ENCODE data around the gene CA10. TPM values are rescaled to one million over a fixed set of nuclear protein-coding genes. Genes with fewer than 3 reads are reported as not detected.

Gene CA10
- total RNA-seq, 1 experiment from 2014 or later: 0.46 TPM

- H3K9ac ChIP-seq (ENCODE audit: extremely low read depth, insufficient read length, low read length): no peak overlapping the region
- peaks cover 3 to 5% of the 10 kb centered on the region in 2 experiments; a peak in 3 of 5 replicates for H3K9me3 Mint-ChIP-seq
- no peaks in the 10 kb centered on the region for H3K79me1 ChIP-seq (ENCODE audit: insufficient read depth, low read depth, low read length, poor library complexity, severe bottlenecking)
- TF ChIP-seq CTCF (conservative IDR thresholded peaks at IDR 0.05): no peak
- no peaks in the 10 kb centered on the region for H3K79me2 ChIP-seq (ENCODE audit: insufficient read depth, low read length)
- H3K23me2 ChIP-seq (ENCODE audit: insufficient read length, low read depth, low read length, poor library complexity, severe bottlenecking): no peaks in the 10 kb centered on the region
- H3K27me3 Mint-ChIP-seq (ENCODE audit: low read depth): no peaks in the 10 kb centered on the region
- peaks cover 0 to 4% (median 2%) of the 10 kb centered on the region in 3 experiments; a peak in 4 of 7 replicates for H3K36me3 Mint-ChIP-seq (ENCODE audit: insufficient read depth in 1 of 3, low read depth in 3 of 3)
- H3K4me2 ChIP-seq (ENCODE audit: insufficient read depth, insufficient read length, low read length): no peak overlapping the region
- no peak overlapping the region for H4K91ac ChIP-seq (ENCODE audit: insufficient read length, low read depth, low read length)
- no peak overlapping the region for H4K8ac ChIP-seq (replicated peaks; ENCODE audit: insufficient read length, low read depth, low read length)
- WGBS (ENCODE audit: extremely low coverage, insufficient read length, low lambda C conversion rate): 100% methylated on average over 1 of the region's 1 CpG
- H4K20me1 ChIP-seq (ENCODE audit: control insufficient read depth, insufficient read depth, insufficient read length): no peaks in the 10 kb centered on the region
- H3K27ac Mint-ChIP-seq: no peak overlapping the region
- H2AFZ ChIP-seq (ENCODE audit: low read length): no peak overlapping the region
- no peak overlapping the region for H3K56ac ChIP-seq (ENCODE audit: insufficient read length, low read depth, low read length)
- no peak overlapping the region for H3K4ac ChIP-seq (ENCODE audit: low read depth, low read length)
- H4K5ac ChIP-seq (ENCODE audit: insufficient read length, low read depth, low read length): no peak overlapping the region
- H2BK15ac ChIP-seq (ENCODE audit: low read depth, low read length): no peak overlapping the region
- no peak overlapping the region for H3K27ac ChIP-seq (ENCODE audit: insufficient read length, low read depth, low read length)
- no peaks in the 10 kb centered on the region; the same call in 1 of the 2 replicates for H3K4me1 ChIP-seq (ENCODE audit: insufficient read depth, low read length)
- DNase-seq: no peak
- H3K4me1 Mint-ChIP-seq: peaks cover 10 to 12% of the 10 kb centered on the region in 2 experiments
- H2BK20ac ChIP-seq (ENCODE audit: low read depth, low read length, poor library complexity, severe bottlenecking): no peak overlapping the region
- no peak overlapping the region for H2AK5ac ChIP-seq (ENCODE audit: insufficient read length, low read length)
- no peak overlapping the region for H3K23ac ChIP-seq (ENCODE audit: insufficient read length, low read depth, low read length)
- no peak overlapping the region for H2BK12ac ChIP-seq (ENCODE audit: insufficient read length, low read depth, low read length)
- H3K4me3 Mint-ChIP-seq: no peak overlapping the region
- no peak overlapping the region for H2BK120ac ChIP-seq (ENCODE audit: low read depth, low read length, poor library complexity, severe bottlenecking)
- no peak overlapping the region for H3K14ac ChIP-seq (ENCODE audit: insufficient read depth, low read length)
- H3K27me3 ChIP-seq (ENCODE audit: insufficient read depth, low read length): no peaks in the 10 kb centered on the region
- no peak overlapping the region for H3K18ac ChIP-seq (ENCODE audit: insufficient read length, low read depth, low read length)
- no peaks in the 10 kb centered on the region for H3K9me3 ChIP-seq (ENCODE audit: control insufficient read depth, low read depth, low read length)
- H3T11ph ChIP-seq (ENCODE audit: low read length): no peak overlapping the region
- no peak overlapping the region for H2BK5ac ChIP-seq (ENCODE audit: insufficient read length, low read length)
Observed at GRCh38 chr17:51613255-51613654, 545.3 kb downstream of the CA10 start.

All from H9 (cell line).